H1 (cell line): ENCODE measurements around the gene STRC. TPM values are rescaled to one million over a fixed set of nuclear protein-coding genes. Genes with fewer than 3 reads are reported as not detected.

Experiments used
- ATF2 ChIP-seq: IDR thresholded peaks from 2 replicates; pipeline ENCODE4 v1.6.1; 2012; ENCODE audit warnings: low read length, inconsistent platforms
- BRCA1 ChIP-seq: IDR thresholded peaks from 2 replicates; pipeline ENCODE4 v1.6.1; 2012; ENCODE audit warnings: low read depth, low read length, improper control_type of control experiment
- CHD7 ChIP-seq: fragments of 300-600 bp; sonication (generic); IDR thresholded peaks from 2 replicates; pipeline ENCODE4 v1.7.1; 2012; ENCODE audit warnings: low read length, moderate library complexity, mild to moderate bottlenecking, inconsistent platforms; ENCODE audit not compliant: insufficient replicate concordance
- EZH2 ChIP-seq: fragments of 200-600 bp; sonication (generic); IDR thresholded peaks from 2 replicates; pipeline ENCODE4 v1.7.1; 2012; ENCODE audit warnings: low read depth, mild to moderate bottlenecking, moderate library complexity, low read length, inconsistent platforms; ENCODE audit not compliant: severe bottlenecking
- KDM4A ChIP-seq: IDR thresholded peaks from one replicate; pipeline ENCODE4 v1.7.1; 2012; ENCODE audit warnings: low read depth, mild to moderate bottlenecking, moderate library complexity, low read length, inconsistent platforms; ENCODE audit not compliant: severe bottlenecking
- RAD21 ChIP-seq, 2 experiments: IDR thresholded peaks in 1 of 2; conservative IDR thresholded peaks in 1 of 2; 2 replicates each; pipeline ENCODE4 v1.6.1; 2011; ENCODE audit warnings: low read depth in 2 of 2, low read length in 2 of 2, improper control_type of control experiment in 1 of 2, inconsistent platforms in 1 of 2, mild to moderate bottlenecking in 1 of 2, moderate library complexity in 1 of 2
- SP2 ChIP-seq: IDR thresholded peaks from 2 replicates; pipeline ENCODE4 v1.6.1; 2012; ENCODE audit warnings: mild to moderate bottlenecking, low read length, inconsistent platforms
- SRF ChIP-seq: IDR thresholded peaks from 2 replicates; pipeline ENCODE4 v1.6.1; 2011; ENCODE audit warnings: mild to moderate bottlenecking, low read depth, low read length, moderate library complexity
- TBP ChIP-seq: IDR thresholded peaks from 2 replicates; pipeline ENCODE4 v1.6.1; 2011; ENCODE audit warnings: low read depth, low read length, improper control_type of control experiment
- TCF12 ChIP-seq: IDR thresholded peaks from 2 replicates; pipeline ENCODE4 v1.6.1; 2011; ENCODE audit warnings: low read depth, mild to moderate bottlenecking, low read length
- polyA plus RNA-seq, 7 experiments: library from polyadenylated mRNA; depleted of rRNA in 3 of 7; stranded (reverse) in 5 of 7; unstranded in 2 of 7; fragments of >200 nt in 5 of 7; fragments of 200-250 nt in 2 of 7; gene quantifications; 1 replicate in 5 of 7; 2 replicates in 1 of 7; 4 replicates in 1 of 7; pipeline versions ENCODE4 v1.2.1 to v1.2.3, GENCODE V29; 2011 to 2013; ENCODE audit warnings: missing spikeins in 2 of 7, mixed read lengths in 2 of 7
- total RNA-seq: library from RNA; stranded (reverse); fragmentation: NEBNext Ultra II Directional; extraction: Animal tissue kit (Norgen Biotek cat#: 25700); gene quantifications from 2 replicates; pipeline ENCODE4 v1.2.1, GENCODE V29; 2021

The STRC gene
- total and polyA plus RNA-seq, 2 of the 8 experiments (the other 6 are each of a cell fraction or from before 2014, with no cell fraction given) = 0.34 to 0.41 TPM

- TF ChIP-seq CHD7 (no peak), TBP (no peak), SRF (no peak), ATF2 (no peak), BRCA1 (no peak), TCF12 (no peak), RAD21 (IDR thresholded peaks at IDR 0.05 in 1 of 2, conservative IDR thresholded peaks at IDR 0.05 in 1 of 2; ENCODE audit: low read depth in 2 of 2, low read length in 2 of 2) (no peak), SP2 (no peak), KDM4A (no peak), EZH2 (no peak)
Measured at GRCh38 chr15:43552986-43553385, 65.6 kb downstream of the STRC start (continued).
